ENCODE results near the gene P2RY8.

DNA sequence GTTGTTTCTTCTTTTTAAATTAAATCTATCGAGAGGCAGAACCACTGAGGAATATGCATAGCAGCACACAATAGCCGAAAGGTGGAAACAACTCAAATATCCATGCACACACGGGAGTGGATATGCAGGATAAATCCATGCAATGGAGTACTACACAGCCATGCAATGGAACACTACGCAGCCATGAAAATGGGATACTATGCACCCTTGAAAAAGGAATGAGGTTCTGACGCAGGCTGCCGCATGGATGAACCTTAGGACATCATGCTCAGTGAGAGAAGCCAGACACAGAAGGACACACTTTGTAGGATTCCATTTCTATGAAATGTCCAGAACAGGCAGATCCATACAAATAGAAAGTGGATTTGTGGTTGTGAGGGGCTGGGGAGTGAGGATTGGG lies 18.4 kb upstream of the P2RY8 start:
- TF ChIP-seq, protein P1, sequence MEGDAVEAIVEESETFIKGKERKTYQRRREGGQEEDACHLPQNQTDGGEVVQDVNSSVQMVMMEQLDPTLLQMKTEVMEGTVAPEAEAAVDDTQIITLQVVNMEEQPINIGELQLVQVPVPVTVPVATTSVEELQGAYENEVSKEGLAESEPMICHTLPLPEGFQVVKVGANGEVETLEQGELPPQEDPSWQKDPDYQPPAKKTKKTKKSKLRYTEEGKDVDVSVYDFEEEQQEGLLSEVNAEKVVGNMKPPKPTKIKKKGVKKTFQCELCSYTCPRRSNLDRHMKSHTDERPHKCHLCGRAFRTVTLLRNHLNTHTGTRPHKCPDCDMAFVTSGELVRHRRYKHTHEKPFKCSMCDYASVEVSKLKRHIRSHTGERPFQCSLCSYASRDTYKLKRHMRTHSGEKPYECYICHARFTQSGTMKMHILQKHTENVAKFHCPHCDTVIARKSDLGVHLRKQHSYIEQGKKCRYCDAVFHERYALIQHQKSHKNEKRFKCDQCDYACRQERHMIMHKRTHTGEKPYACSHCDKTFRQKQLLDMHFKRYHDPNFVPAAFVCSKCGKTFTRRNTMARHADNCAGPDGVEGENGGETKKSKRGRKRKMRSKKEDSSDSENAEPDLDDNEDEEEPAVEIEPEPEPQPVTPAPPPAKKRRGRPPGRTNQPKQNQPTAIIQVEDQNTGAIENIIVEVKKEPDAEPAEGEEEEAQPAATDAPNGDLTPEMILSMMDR (conservative IDR thresholded peaks at IDR 0.05; ENCODE audit: low read depth, low read length): no peak
- TF ChIP-seq EZH2 (IDR thresholded peaks at IDR 0.05; ENCODE audit: borderline replicate concordance, low read depth, low read length, poor library complexity, severe bottlenecking): no peak

Measured in A673 (cell line).